SK-N-SH (cell line): ENCODE measurements around the gene ALDH1L1. TPM values are rescaled to one million over a fixed set of nuclear protein-coding genes. Genes with fewer than 3 reads are reported as not detected.

Experiments used
- CTCF ChIA-PET: fragments of 300-600, 350-600 bp; formaldehyde crosslinking; extraction: SDS; loops from one replicate; lab custom pipeline; 2021; lab: Yijun Ruan, JAX
- POLR2A ChIA-PET: fragments of 350-600 bp; sonication (Branson Sonifier 250); formaldehyde crosslinking; extraction: SDS; loops from one replicate; lab custom pipeline; 2020; ENCODE audit warnings: antibody characterized with exemption, inconsistent platforms; lab: Yijun Ruan, JAX
- DNase-seq: peaks from one replicate; pipeline ENCODE4 v3.0.0; 2012
- H2AFZ ChIP-seq: fragments of 200-600 bp; sonication (generic); 2 replicates; pipeline ENCODE4 v1.8.1; 2016; ENCODE audit warnings: antibody characterized with exemption, mild to moderate bottlenecking, low read depth
- H3F3A ChIP-seq: fragments of 200-600 bp; sonication (generic); replicated peaks from 2 replicates; pipeline ENCODE3; 2016; ENCODE audit warnings: antibody characterized with exemption, mild to moderate bottlenecking; ENCODE audit not compliant: insufficient read depth
- H3K27ac ChIP-seq, 2 experiments: fragments of 200-500 bp in 1 of 2; fragments of 200-600 bp in 1 of 2; sonication (Bioruptor generic) in 1 of 2; sonication (generic), shearing (Covaris generic) in 1 of 2; 2 replicates each; pipeline versions ENCODE4 v1.5.1 to v1.6.1; 2014 to 2016; ENCODE audit warnings: low read depth in 2 of 2, inconsistent platforms in 1 of 2, low read length in 1 of 2, mild to moderate bottlenecking in 1 of 2, mixed read lengths in 1 of 2
- H3K27me3 ChIP-seq: fragments of 200-600 bp; sonication (generic), shearing (Covaris generic); 2 replicates; pipeline ENCODE4 v1.6.1; 2016; ENCODE audit warnings: mixed run types; ENCODE audit not compliant: insufficient read depth
- H3K36me3 ChIP-seq, 2 experiments: fragments of 200-500 bp in 1 of 2; fragments of 200-600 bp in 1 of 2; sonication (Bioruptor generic) in 1 of 2; sonication (generic) in 1 of 2; replicated peaks in 1 of 2; 2 replicates each; pipeline versions ENCODE3 to v1.5.1; 2014 to 2016; ENCODE audit warnings: low read length in 1 of 2, mild to moderate bottlenecking in 1 of 2; ENCODE audit not compliant: insufficient read depth in 2 of 2, control insufficient read depth in 1 of 2
- H3K4me1 ChIP-seq, 2 experiments: fragments of 200-500 bp in 1 of 2; fragments of 200-600 bp in 1 of 2; sonication (Bioruptor generic) in 1 of 2; sonication (generic), shearing (Covaris generic) in 1 of 2; 2 replicates each; pipeline versions ENCODE4 v1.5.1 to v1.6.1; 2014 to 2016; ENCODE audit warnings: low read depth in 1 of 2, low read length in 1 of 2, mixed run types in 1 of 2; ENCODE audit not compliant: insufficient read depth in 2 of 2, control insufficient read depth in 1 of 2
- H3K4me2 ChIP-seq: fragments of 200-600 bp; sonication (generic), shearing (Covaris generic); 2 replicates; pipeline ENCODE4 v1.6.1; 2017; ENCODE audit warnings: mixed run types
- H3K4me3 ChIP-seq, 2 experiments: fragments of 200-500 bp in 1 of 2; fragments of 200-600 bp in 1 of 2; sonication (Bioruptor generic) in 1 of 2; sonication (generic), shearing (Covaris generic) in 1 of 2; 2 replicates each; pipeline versions ENCODE4 v1.5.1 to v1.8.1; 2014 to 2016; ENCODE audit warnings: low read depth in 2 of 2, inconsistent platforms in 1 of 2, low read length in 1 of 2, mild to moderate bottlenecking in 1 of 2, mixed read lengths in 1 of 2, moderate library complexity in 1 of 2
- H3K79me2 ChIP-seq: fragments of 200-600 bp; sonication (generic); 2 replicates; pipeline ENCODE4 v1.8.1; 2017; ENCODE audit warnings: mild to moderate bottlenecking; ENCODE audit not compliant: insufficient read depth
- H3K9ac ChIP-seq: fragments of 200-600 bp; sonication (generic); 2 replicates; pipeline ENCODE4 v1.6.1; 2017; ENCODE audit warnings: mixed run types
- H3K9me2 ChIP-seq: fragments of 200-600 bp; sonication (generic); 2 replicates; pipeline ENCODE4 v1.6.1; 2017; ENCODE audit warnings: mixed run types
- H3K9me3 ChIP-seq: fragments of 200-600 bp; sonication (generic); 2 replicates; pipeline ENCODE4 v1.6.1; 2017; ENCODE audit warnings: mixed run types, mild to moderate bottlenecking, moderate library complexity
- H4K20me1 ChIP-seq: fragments of 200-600 bp; sonication (generic); 2 replicates; pipeline ENCODE4 v1.6.1; 2017; ENCODE audit warnings: mild to moderate bottlenecking, mixed run types; ENCODE audit not compliant: insufficient read depth
- ELF1 ChIP-seq: IDR thresholded peaks from 2 replicates; pipeline ENCODE4 v1.4.0; 2012
- FOXJ3 ChIP-seq: sonication (generic); formaldehyde crosslinking; IDR thresholded peaks from 2 replicates; pipeline ENCODE4 v1.5.1; 2020; ENCODE audit warnings: mild to moderate bottlenecking, missing genetic modification reagents
- FOXM1 ChIP-seq: IDR thresholded peaks from 2 replicates; pipeline ENCODE4 v1.4.0; 2012; ENCODE audit warnings: low read depth, mild to moderate bottlenecking
- GABPA ChIP-seq: IDR thresholded peaks from 2 replicates; pipeline ENCODE4 v1.4.0; 2012; ENCODE audit warnings: low read depth, mild to moderate bottlenecking
- GATA2 ChIP-seq: sonication (generic); formaldehyde crosslinking; IDR thresholded peaks from 2 replicates; pipeline ENCODE4 v1.5.0; 2020; ENCODE audit warnings: mild to moderate bottlenecking, missing genetic modification reagents
- MAX ChIP-seq: IDR thresholded peaks from 2 replicates; pipeline ENCODE4 v1.4.0; 2012; ENCODE audit warnings: low read depth
- MEF2A ChIP-seq: IDR thresholded peaks from 2 replicates; pipeline ENCODE4 v1.4.0; 2012; ENCODE audit warnings: low read depth, borderline replicate concordance
- MXI1 ChIP-seq: IDR thresholded peaks from 2 replicates; pipeline ENCODE4 v1.6.1; 2012; ENCODE audit warnings: mild to moderate bottlenecking, low read depth, low read length, improper control_type of control experiment
- NFIC ChIP-seq: IDR thresholded peaks from 2 replicates; pipeline ENCODE4 v1.4.0; 2012; ENCODE audit warnings: borderline replicate concordance
- NRF1 ChIP-seq: IDR thresholded peaks from 2 replicates; pipeline ENCODE4 v1.6.1; 2012; ENCODE audit warnings: low read depth, mild to moderate bottlenecking, low read length
- PBX3 ChIP-seq: IDR thresholded peaks from 2 replicates; pipeline ENCODE4; 2012
- POLR2AphosphoS5 ChIP-seq: IDR thresholded peaks from 2 replicates; pipeline ENCODE4 v1.6.1; 2012; ENCODE audit warnings: low read depth, low read length
- RCOR1 ChIP-seq: fragments of 150-350 bp; IDR thresholded peaks from 2 replicates; pipeline ENCODE4 v1.6.1; 2017; ENCODE audit warnings: antibody characterized with exemption, low read length
- RFX5 ChIP-seq: IDR thresholded peaks from 2 replicates; pipeline ENCODE4 v1.6.1; 2012; ENCODE audit warnings: mild to moderate bottlenecking, improper control_type of control experiment, low read length
- SIN3A ChIP-seq: IDR thresholded peaks from 2 replicates; pipeline ENCODE4 v1.6.1; 2012; ENCODE audit warnings: low read depth, mild to moderate bottlenecking, low read length, moderate library complexity, borderline replicate concordance
- TCF12 ChIP-seq: IDR thresholded peaks from 2 replicates; pipeline ENCODE4 v1.4.0; 2012
- WGBS: methylation state at CpG from one replicate; pipeline ENCODE4 v1.1.6; 2017; ENCODE audit warnings: low lambda C conversion rate; 5-methylcytosine and 5-hydroxymethylcytosine counted together
- polyA plus RNA-seq, 3 experiments: library from polyadenylated mRNA; depleted of rRNA; stranded (reverse); fragments of >200 nt; gene quantifications; 2 replicates each; pipeline ENCODE4 v1.2.3, GENCODE V29; 2012
- TF ChIP-seq, protein P1 (sequence below): IDR thresholded peaks from 2 replicates; pipeline ENCODE4 v1.4.0; 2012; ENCODE audit warnings: low read depth, borderline replicate concordance
- TF ChIP-seq, protein P2 (sequence below): fragments of 200-600 bp; sonication (generic); IDR thresholded peaks from 2 replicates; pipeline ENCODE4 v1.6.1; 2017; ENCODE audit warnings: antibody characterized with exemption, mild to moderate bottlenecking, moderate library complexity
- TF ChIP-seq, protein P3 (sequence below): fragments of 150-350 bp; IDR thresholded peaks from 2 replicates; pipeline ENCODE4 v1.6.1; 2017; ENCODE audit warnings: antibody characterized with exemption, low read length, low read depth, borderline replicate concordance

Gene ALDH1L1
- polyA plus RNA-seq, 1 of the 3 experiments (the other 2 are of a cell fraction): not detected

GRCh38 chr3:126160243-126161210, 19.9 kb downstream of the ALDH1L1 start:
- H3K4me2 ChIP-seq: no peak overlapping the region
- WGBS: 31% methylated on average over 6 of the region's 10 CpGs
- no peaks in the 10 kb centered on the region for H3K27me3 ChIP-seq
- H3K9me3 ChIP-seq: no peaks in the 10 kb centered on the region
- DNase-seq: no peak
- H3K4me1 ChIP-seq: peaks cover 4 to 7% of the 10 kb centered on the region in 2 experiments; a peak in 1 of 4 replicates
- H3K4me3 ChIP-seq: no peak overlapping the region
- CTCF ChIA-PET: interaction anchor here (2.1 kb wide), 1 partner anchor 26 kb away, joined by 9 read pairs; no protein-coding TSS in a partner anchor
- H3K79me2 ChIP-seq: no peaks in the 10 kb centered on the region
- no peak overlapping the region for H2AFZ ChIP-seq
- no peaks in the 10 kb centered on the region for H4K20me1 ChIP-seq
- no peaks in the 10 kb centered on the region for H3K9me2 ChIP-seq
- TF ChIP-seq GABPA (no peak), PBX3 (no peak), FOXJ3 (no peak), NRF1 (no peak), RCOR1 (no peak)
- TF ChIP-seq, protein P1, sequence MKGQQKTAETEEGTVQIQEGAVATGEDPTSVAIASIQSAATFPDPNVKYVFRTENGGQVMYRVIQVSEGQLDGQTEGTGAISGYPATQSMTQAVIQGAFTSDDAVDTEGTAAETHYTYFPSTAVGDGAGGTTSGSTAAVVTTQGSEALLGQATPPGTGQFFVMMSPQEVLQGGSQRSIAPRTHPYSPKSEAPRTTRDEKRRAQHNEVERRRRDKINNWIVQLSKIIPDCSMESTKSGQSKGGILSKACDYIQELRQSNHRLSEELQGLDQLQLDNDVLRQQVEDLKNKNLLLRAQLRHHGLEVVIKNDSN: no peak
- H3F3A ChIP-seq: no peaks in the 10 kb centered on the region
- POLR2A ChIA-PET: no interaction called here
- no peaks in the 10 kb centered on the region for H3K36me3 ChIP-seq
- H3K27ac ChIP-seq: no peak overlapping the region
- H3K9ac ChIP-seq: no peak overlapping the region

GRCh38 chr3:126159476-126159875, 20.9 kb downstream of the ALDH1L1 start:
- no peak overlapping the region for H3K4me3 ChIP-seq
- H3K27me3 ChIP-seq: no peaks in the 10 kb centered on the region
- no peaks in the 10 kb centered on the region for H3K9me3 ChIP-seq
- no peak overlapping the region for H3K4me2 ChIP-seq
- no peaks in the 10 kb centered on the region for H3K36me3 ChIP-seq
- no peaks in the 10 kb centered on the region for H4K20me1 ChIP-seq
- H3F3A ChIP-seq: no peaks in the 10 kb centered on the region
- peaks cover 4 to 7% of the 10 kb centered on the region in 2 experiments; a peak in 1 of 4 replicates for H3K4me1 ChIP-seq
- H3K9me2 ChIP-seq: no peaks in the 10 kb centered on the region
- ChIA-PET CTCF (interaction anchor here (1.9 kb wide), 1 partner anchor 25 kb away, joined by 11 read pairs; no protein-coding TSS in a partner anchor), POLR2A (no interaction called here)
- H3K79me2 ChIP-seq: no peaks in the 10 kb centered on the region
- no peak for DNase-seq
- no peak overlapping the region for H3K9ac ChIP-seq
- 67% methylated on average over 1 of the region's 1 CpG for WGBS
- H3K27ac ChIP-seq: no peak overlapping the region
- H2AFZ ChIP-seq: no peak overlapping the region
- TF ChIP-seq POLR2AphosphoS5 (no peak), FOXM1 (no peak), GATA2 (no peak), MEF2A (no peak), SIN3A (no peak), NFIC (no peak), RCOR1 (no peak), ELF1 (no peak), MAX (no peak), RFX5 (no peak), TCF12 (no peak), MXI1 (no peak)
- TF ChIP-seq, protein P2, sequence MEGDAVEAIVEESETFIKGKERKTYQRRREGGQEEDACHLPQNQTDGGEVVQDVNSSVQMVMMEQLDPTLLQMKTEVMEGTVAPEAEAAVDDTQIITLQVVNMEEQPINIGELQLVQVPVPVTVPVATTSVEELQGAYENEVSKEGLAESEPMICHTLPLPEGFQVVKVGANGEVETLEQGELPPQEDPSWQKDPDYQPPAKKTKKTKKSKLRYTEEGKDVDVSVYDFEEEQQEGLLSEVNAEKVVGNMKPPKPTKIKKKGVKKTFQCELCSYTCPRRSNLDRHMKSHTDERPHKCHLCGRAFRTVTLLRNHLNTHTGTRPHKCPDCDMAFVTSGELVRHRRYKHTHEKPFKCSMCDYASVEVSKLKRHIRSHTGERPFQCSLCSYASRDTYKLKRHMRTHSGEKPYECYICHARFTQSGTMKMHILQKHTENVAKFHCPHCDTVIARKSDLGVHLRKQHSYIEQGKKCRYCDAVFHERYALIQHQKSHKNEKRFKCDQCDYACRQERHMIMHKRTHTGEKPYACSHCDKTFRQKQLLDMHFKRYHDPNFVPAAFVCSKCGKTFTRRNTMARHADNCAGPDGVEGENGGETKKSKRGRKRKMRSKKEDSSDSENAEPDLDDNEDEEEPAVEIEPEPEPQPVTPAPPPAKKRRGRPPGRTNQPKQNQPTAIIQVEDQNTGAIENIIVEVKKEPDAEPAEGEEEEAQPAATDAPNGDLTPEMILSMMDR: no peak
- TF ChIP-seq, protein P3, sequence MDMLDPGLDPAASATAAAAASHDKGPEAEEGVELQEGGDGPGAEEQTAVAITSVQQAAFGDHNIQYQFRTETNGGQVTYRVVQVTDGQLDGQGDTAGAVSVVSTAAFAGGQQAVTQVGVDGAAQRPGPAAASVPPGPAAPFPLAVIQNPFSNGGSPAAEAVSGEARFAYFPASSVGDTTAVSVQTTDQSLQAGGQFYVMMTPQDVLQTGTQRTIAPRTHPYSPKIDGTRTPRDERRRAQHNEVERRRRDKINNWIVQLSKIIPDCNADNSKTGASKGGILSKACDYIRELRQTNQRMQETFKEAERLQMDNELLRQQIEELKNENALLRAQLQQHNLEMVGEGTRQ: no peak
